Upper lobe of right lung (tissue), 1 donor: ENCODE measurements around the gene FERMT3. TPM values are rescaled to one million over a fixed set of nuclear protein-coding genes. Genes with fewer than 3 reads are reported as not detected.

Experiments used
- ATAC-seq: fragments of 200-7000 bp; cut with Tn5 transposase; one replicate; pipeline ENCODE4 v1.9.1; 2020; ENCODE audit warnings: mild to moderate bottlenecking, moderate library complexity
- DNase-seq: peaks from one replicate; pipeline ENCODE4 v3.0.0-alpha.2; 2020
- H3K27ac ChIP-seq: fragments of 200-600 bp; one replicate; pipeline ENCODE4 v1.8.0; 2022
- H3K27me3 ChIP-seq: fragments of 200-600 bp; one replicate; pipeline ENCODE4 v1.8.0; 2022; ENCODE audit warnings: mild to moderate bottlenecking
- H3K36me3 ChIP-seq: fragments of 200-600 bp; one replicate; pipeline ENCODE4 v1.8.0; 2022
- H3K4me1 ChIP-seq: fragments of 200-600 bp; one replicate; pipeline ENCODE4 v1.8.0; 2022
- H3K4me3 ChIP-seq: fragments of 200-600 bp; one replicate; pipeline ENCODE4 v1.8.0; 2022; ENCODE audit warnings: mild to moderate bottlenecking
- H3K9me3 ChIP-seq: fragments of 200-600 bp; one replicate; pipeline ENCODE4 v1.8.0; 2022
- CTCF ChIP-seq: fragments of 200-600 bp; IDR thresholded peaks from one replicate; pipeline ENCODE4 v1.8.0; 2022; ENCODE audit warnings: antibody characterized with exemption
- intact Hi-C: fragments of 100-400 bp; cut with DNase I; formaldehyde crosslinking; loops from one replicate; pipeline ENCODE4 v1.11.0; 2022
- total RNA-seq: library from RNA; stranded (reverse); fragmentation: NEBNext Ultra II Directional; extraction: Animal tissue kit (Norgen Biotek cat#: 25700); gene quantifications from one replicate; pipeline ENCODE4 v1.2.1, GENCODE V29; 2021
- donor health status: DM: no; HTN: yes; CAD: no; lungs with severe emphysema.

Gene FERMT3
- total RNA-seq, 1 donor from 2014 or later = 73.1 TPM

- Histone ChIP-seq H3K9me3 (no peaks in the 10 kb centered on the region), H3K4me1 (peaks cover 42% of the 10 kb centered on the region), H3K27ac (no peak overlapping the region), H3K27me3 (no peaks in the 10 kb centered on the region), H3K36me3 (peaks cover 7% of the 10 kb centered on the region), H3K4me3 (no peak overlapping the region)
- no peak for TF ChIP-seq CTCF
- intact Hi-C loops = no loop called here
- no peak for ATAC-seq
- DNase-seq = peak; percentile 65
Measured at GRCh38 chr11:64209563-64209843, 3.0 kb downstream of the FERMT3 start.

- intact Hi-C loops = no loop called here
- H3K27me3 ChIP-seq = no peaks in the 10 kb centered on the region
- no peak for TF ChIP-seq CTCF
- peak; percentile 62 for DNase-seq
- no peak overlapping the region for H3K4me3 ChIP-seq
- H3K27ac ChIP-seq = no peak overlapping the region
- H3K4me1 ChIP-seq = peaks cover 33% of the 10 kb centered on the region
- no peaks in the 10 kb centered on the region for H3K9me3 ChIP-seq
- peaks cover 7% of the 10 kb centered on the region for H3K36me3 ChIP-seq
- ATAC-seq = no peak
Measured at GRCh38 chr11:64210301-64211020, 3.9 kb downstream of the FERMT3 start.

GRCh38 chr11:64211181-64211872, 4.8 kb downstream of the FERMT3 start:
- Histone ChIP-seq H3K27me3 (no peaks in the 10 kb centered on the region), H3K36me3 (peaks cover 7% of the 10 kb centered on the region), H3K9me3 (no peaks in the 10 kb centered on the region), H3K4me1 (peaks cover 25% of the 10 kb centered on the region), H3K27ac (no peak overlapping the region), H3K4me3 (no peak overlapping the region)
- ATAC-seq = no peak
- DNase-seq = no peak
- intact Hi-C loops = no loop called here
- TF ChIP-seq CTCF = no peak

- Histone ChIP-seq H3K36me3 (peaks cover 34% of the 10 kb centered on the region), H3K4me3 (no peak overlapping the region), H3K9me3 (no peaks in the 10 kb centered on the region), H3K4me1 (no peaks in the 10 kb centered on the region), H3K27ac (no peak overlapping the region), H3K27me3 (no peaks in the 10 kb centered on the region)
- DNase-seq (no peak), ATAC-seq (no peak)
- no peak for TF ChIP-seq CTCF
- intact Hi-C loops = no loop called here
Measured at GRCh38 chr11:64216879-64217278, 10.4 kb downstream of the FERMT3 start.

- no peak overlapping the region for H3K27ac ChIP-seq
- ATAC-seq = no peak
- H3K9me3 ChIP-seq = no peaks in the 10 kb centered on the region
- no peak overlapping the region for H3K4me3 ChIP-seq
- no peak for TF ChIP-seq CTCF
- no peaks in the 10 kb centered on the region for H3K27me3 ChIP-seq
- H3K4me1 ChIP-seq = no peaks in the 10 kb centered on the region
- DNase-seq = no peak
- H3K36me3 ChIP-seq = peaks cover 45% of the 10 kb centered on the region
- intact Hi-C loops = no loop called here
Measured at GRCh38 chr11:64218628-64219353, 12.3 kb downstream of the FERMT3 start.
